Measurements from ENCODE around the gene MMP11.

The MMP11 gene

GRCh38 chr22:23818541-23818940, 45.9 kb downstream of the MMP11 start:
- H4K20me1 ChIP-seq (ENCODE audit: control insufficient read depth, insufficient read depth, low read depth, low read length) = no peaks in the 10 kb centered on the region
- H3K9me2 ChIP-seq (replicated peaks; ENCODE audit: control insufficient read depth, low read length) = no peaks in the 10 kb centered on the region
- H3K79me2 ChIP-seq (ENCODE audit: control insufficient read depth, low read length) = peaks cover 78% of the 10 kb centered on the region
- no peak for TF ChIP-seq EZH2phosphoT487 (IDR thresholded peaks at IDR 0.05; ENCODE audit: borderline replicate concordance, low read length)
- no peak for TF ChIP-seq CTCF (IDR thresholded peaks at IDR 0.05; ENCODE audit: low read depth, low read length, poor library complexity, severe bottlenecking)
- H3K4me2 ChIP-seq (ENCODE audit: low read length) = peak overlapping the region; percentile 41
- H3K36me3 ChIP-seq (ENCODE audit: control insufficient read depth, low read length) = peaks cover 92% of the 10 kb centered on the region
- peaks cover 8% of the 10 kb centered on the region for H3F3A ChIP-seq (ENCODE audit: control insufficient read depth, insufficient read depth)
- H3K27ac ChIP-seq (ENCODE audit: low read depth, low read length) = peak overlapping the region; percentile 60
- H3K4me3 ChIP-seq (ENCODE audit: low read length) = 0 out of 2 replicates have a peak overlapping the region, but pooled peaks have one; percentile 18
- no peaks in the 10 kb centered on the region for H3K9me3 ChIP-seq (ENCODE audit: control insufficient read depth, insufficient read depth, low read length)
- peaks cover 84% of the 10 kb centered on the region for H3K4me1 ChIP-seq (ENCODE audit: control insufficient read depth, low read length)
- no peaks in the 10 kb centered on the region for H3K27me3 ChIP-seq (ENCODE audit: control insufficient read depth, low read length)

GRCh38 chr22:23820748-23821211, 48.1 kb downstream of the MMP11 start:
- Histone ChIP-seq H3K27ac (ENCODE audit: low read depth, low read length) (peak overlapping the region; percentile 60), H4K20me1 (ENCODE audit: control insufficient read depth, insufficient read depth, low read depth, low read length) (no peaks in the 10 kb centered on the region), H3K4me1 (ENCODE audit: control insufficient read depth, low read length) (peaks cover 97% of the 10 kb centered on the region), H3K36me3 (ENCODE audit: control insufficient read depth, low read length) (peaks cover 97% of the 10 kb centered on the region), H3K4me3 (ENCODE audit: low read length) (no peak overlapping the region), H3F3A (ENCODE audit: control insufficient read depth, insufficient read depth) (peaks cover 13% of the 10 kb centered on the region), H3K79me2 (ENCODE audit: control insufficient read depth, low read length) (peaks cover 75% of the 10 kb centered on the region), H3K9me3 (ENCODE audit: control insufficient read depth, insufficient read depth, low read length) (no peaks in the 10 kb centered on the region), H3K9me2 (replicated peaks; ENCODE audit: control insufficient read depth, low read length) (no peaks in the 10 kb centered on the region), H3K27me3 (ENCODE audit: control insufficient read depth, low read length) (no peaks in the 10 kb centered on the region), H3K4me2 (ENCODE audit: low read length) (0 out of 2 replicates have a peak overlapping the region, but pooled peaks have one; percentile 15)
- TF ChIP-seq EZH2phosphoT487 (IDR thresholded peaks at IDR 0.05; ENCODE audit: borderline replicate concordance, low read length) (no peak), CTCF (IDR thresholded peaks at IDR 0.05; ENCODE audit: low read depth, low read length, poor library complexity, severe bottlenecking) (no peak)

- TF ChIP-seq CTCF (IDR thresholded peaks at IDR 0.05; ENCODE audit: low read depth, low read length, poor library complexity, severe bottlenecking) (no peak), EZH2phosphoT487 (IDR thresholded peaks at IDR 0.05; ENCODE audit: borderline replicate concordance, low read length) (no peak)
- H3K36me3 ChIP-seq (ENCODE audit: control insufficient read depth, low read length) = peaks cover 96% of the 10 kb centered on the region
- H3K27ac ChIP-seq (ENCODE audit: low read depth, low read length) = 0 out of 2 replicates have a peak overlapping the region, but pooled peaks have one; percentile 12
These were observed 49.5 kb downstream of the MMP11 start for GRCh38 chr22:23822101-23822671.

More at GRCh38 chr22:23822101-23822671, 49.5 kb downstream of the MMP11 start:
- peaks cover 71% of the 10 kb centered on the region for H3K79me2 ChIP-seq (ENCODE audit: control insufficient read depth, low read length)
- H3K4me2 ChIP-seq (ENCODE audit: low read length) = no peak overlapping the region
- H3K4me1 ChIP-seq (ENCODE audit: control insufficient read depth, low read length) = peaks cover 97% of the 10 kb centered on the region
- no peak overlapping the region for H3K4me3 ChIP-seq (ENCODE audit: low read length)
- H3K9me3 ChIP-seq (ENCODE audit: control insufficient read depth, insufficient read depth, low read length) = no peaks in the 10 kb centered on the region
- H3K27me3 ChIP-seq (ENCODE audit: control insufficient read depth, low read length) = no peaks in the 10 kb centered on the region
- H4K20me1 ChIP-seq (ENCODE audit: control insufficient read depth, insufficient read depth, low read depth, low read length) = no peaks in the 10 kb centered on the region
- H3K9me2 ChIP-seq (replicated peaks; ENCODE audit: control insufficient read depth, low read length) = no peaks in the 10 kb centered on the region
- H3F3A ChIP-seq (ENCODE audit: control insufficient read depth, insufficient read depth) = peaks cover 22% of the 10 kb centered on the region
